ENCODE results near the gene SMIM28. TPM values are rescaled to one million over a fixed set of nuclear protein-coding genes. Genes with fewer than 3 reads are reported as not detected.
"Not testable (repeated sequence)": the region's sequence is repeated elsewhere in the genome, so short reads cannot be mapped to it uniquely, and the experiment has no call there.

Gene SMIM28
- not detected for total RNA-seq (ENCODE audit: insufficient read depth, low replicate concordance)

DNA sequence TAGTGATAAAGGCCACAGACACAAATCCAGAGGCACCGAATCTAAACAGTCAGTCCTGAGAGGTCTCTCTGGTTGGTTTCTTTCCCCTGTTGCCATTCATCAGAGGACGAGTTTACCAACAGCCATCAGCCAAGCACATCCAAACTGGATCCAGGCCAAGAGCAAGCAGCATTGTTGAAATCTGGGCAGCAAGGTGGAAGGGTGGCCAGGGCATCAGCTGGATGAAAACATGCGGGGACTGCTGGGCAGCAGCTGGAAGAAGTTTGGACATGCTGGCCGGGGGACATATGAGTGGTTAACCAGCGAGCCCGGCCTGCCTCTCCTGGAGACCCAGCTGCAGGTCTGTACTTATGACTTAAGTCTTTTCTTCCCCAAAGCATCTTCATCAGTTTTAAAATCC lies at the start of gene SMIM28:
Gene SMIM28, plus strand, starts transcription at position 62 of the 400 bp plus-strand sequence. Its CDS starts 168 bp downstream, at position 230.
- no peak for DNase-seq (ENCODE audit: low spot score)

DNA sequence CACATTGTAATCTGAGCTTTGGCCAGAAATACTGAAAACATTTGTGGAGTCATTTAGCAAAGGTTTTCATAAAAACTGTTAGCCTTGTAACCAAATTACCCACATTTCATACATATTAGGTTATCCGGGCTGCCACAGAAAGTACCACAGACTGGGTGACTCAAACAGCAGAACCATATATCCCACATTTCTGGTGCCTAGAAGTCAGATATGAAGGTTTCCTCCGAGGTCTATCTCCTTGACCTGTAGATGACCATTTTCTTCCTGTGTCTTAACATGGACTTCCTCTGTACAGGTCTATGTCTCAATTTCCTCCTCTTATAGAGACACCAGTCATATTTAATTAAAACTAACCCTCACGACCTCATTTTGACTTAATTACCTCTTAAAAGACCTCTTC lies 49.5 kb upstream of the SMIM28 start:
- no peak for DNase-seq (ENCODE audit: low spot score)

DNA sequence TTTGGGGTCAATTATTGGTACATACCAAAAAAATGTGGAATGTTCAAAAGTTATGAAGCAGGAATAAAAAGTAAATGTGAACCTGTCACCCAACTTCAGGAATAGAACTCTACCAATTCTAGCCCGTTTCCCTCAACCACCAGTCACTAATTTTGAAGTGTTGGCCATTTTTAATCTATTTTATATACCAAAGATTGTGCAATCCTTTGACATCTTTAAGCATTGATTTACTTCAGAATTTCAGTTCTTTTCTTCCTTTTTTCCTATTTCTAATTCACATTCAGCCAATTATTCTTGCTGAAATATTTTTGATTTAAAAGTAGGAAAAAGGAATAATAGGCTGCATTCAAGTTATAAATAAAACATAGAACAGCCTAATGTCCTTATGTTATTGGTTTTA lies 46.9 kb upstream of the SMIM28 start:
- DNase-seq (ENCODE audit: low spot score) = no peak

DNA sequence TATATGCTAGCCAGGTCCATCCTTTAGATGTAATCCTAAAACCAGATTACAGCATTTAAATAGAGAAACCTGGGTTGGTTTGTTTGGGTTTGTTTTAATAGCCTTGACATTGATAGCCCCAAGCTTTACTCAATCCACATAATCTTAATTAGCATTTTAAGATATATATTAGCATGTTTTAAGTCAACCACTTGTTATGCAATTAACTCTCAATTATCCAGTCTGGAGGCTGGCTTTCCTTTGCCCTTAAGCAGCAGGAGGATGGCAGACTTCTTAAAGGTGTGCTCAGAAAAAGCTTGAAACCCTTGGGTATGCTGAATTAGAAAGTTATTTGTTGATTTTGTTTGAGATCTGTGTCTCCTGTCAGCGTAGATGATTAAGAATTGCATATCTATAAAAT lies 46.3 kb upstream of the SMIM28 start:
- no peak for DNase-seq (ENCODE audit: low spot score)

DNA sequence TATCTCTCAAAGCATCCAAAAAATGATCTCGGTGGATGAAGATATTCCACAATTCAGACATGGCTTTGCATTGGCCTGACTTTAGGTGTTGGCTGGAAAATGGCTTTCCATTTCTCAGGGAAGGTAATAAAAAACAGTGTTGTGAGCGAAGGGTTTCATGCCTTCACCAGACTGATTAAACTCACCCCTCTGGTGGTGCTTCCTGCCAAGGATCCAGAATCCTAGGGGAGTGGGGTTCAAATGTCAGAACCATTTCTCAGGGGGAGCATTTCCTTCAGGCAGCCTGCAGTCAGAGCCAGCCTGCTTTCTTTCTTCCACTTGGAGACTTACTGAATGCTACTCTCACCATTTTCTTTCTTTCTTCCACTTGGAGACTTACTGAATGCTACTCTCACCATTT lies 45.7 kb upstream of the SMIM28 start:
- DNase-seq (ENCODE audit: low spot score) = no peak

DNA sequence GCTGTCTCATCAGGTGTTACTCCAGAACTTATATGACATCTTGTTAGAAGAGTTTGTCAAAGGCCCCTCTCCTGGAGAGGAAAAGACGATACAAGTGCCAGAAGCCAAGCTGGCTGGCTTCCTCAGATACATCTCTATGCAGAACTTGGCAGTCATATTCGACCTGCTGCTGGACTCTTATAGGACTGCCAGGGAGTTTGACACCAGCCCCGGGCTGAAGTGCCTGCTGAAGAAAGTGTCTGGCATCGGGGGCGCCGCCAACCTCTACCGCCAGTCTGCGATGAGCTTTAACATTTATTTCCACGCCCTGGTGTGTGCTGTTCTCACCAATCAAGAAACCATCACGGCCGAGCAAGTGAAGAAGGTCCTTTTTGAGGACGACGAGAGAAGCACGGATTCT lies 43.7 kb upstream of the SMIM28 start:
- DNase-seq (ENCODE audit: low spot score) = no peak

DNA sequence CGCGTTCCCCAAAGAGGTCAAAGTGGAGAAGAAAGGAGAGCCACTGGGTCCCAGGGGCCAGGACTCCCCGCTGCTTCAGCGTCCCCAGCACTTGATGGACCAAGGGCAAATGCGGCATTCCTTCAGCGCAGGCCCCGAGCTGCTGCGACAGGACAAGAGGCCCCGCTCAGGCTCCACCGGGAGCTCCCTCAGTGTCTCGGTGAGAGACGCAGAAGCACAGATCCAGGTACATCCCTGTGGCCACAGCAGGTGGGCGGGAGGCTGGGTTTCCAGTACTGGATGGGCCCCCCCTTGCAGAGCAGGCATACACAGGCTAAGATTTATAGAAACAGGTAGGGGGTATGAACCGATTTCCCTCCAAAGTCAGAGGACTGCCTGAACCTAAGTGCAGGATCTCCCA lies 42.7 kb upstream of the SMIM28 start:
- DNase-seq (ENCODE audit: low spot score) = no peak

DNA sequence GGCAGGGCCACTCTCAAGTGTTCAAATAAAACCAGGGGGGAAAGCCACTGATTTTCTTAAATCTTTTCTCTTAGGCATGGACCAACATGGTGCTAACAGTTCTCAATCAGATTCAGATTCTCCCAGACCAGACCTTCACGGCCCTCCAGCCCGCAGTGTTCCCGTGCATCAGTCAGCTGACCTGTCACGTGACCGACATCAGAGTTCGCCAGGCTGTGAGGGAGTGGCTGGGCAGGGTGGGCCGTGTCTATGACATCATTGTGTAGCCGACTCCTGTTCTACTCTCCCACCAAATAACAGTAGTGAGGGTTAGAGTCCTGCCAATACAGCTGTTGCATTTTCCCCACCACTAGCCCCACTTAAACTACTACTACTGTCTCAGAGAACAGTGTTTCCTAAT lies 41.5 kb upstream of the SMIM28 start:
- no peak for DNase-seq (ENCODE audit: low spot score)

DNA sequence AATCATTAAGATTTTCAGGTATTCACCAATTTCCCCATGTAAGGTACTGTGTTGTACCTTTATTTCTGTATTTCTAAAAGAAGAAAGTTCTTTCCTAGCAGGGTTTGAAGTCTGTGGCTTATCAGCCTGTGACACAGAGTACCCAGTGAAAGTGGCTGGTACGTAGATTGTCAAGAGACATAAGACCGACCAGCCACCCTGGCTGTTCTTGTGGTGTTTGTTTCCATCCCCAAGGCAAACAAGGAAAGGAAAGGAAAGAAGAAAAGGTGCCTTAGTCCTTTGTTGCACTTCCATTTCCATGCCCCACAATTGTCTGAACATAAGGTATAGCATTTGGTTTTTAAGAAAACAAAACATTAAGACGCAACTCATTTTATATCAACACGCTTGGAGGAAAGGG lies 40.6 kb upstream of the SMIM28 start:
- no peak for DNase-seq (ENCODE audit: low spot score)

DNA sequence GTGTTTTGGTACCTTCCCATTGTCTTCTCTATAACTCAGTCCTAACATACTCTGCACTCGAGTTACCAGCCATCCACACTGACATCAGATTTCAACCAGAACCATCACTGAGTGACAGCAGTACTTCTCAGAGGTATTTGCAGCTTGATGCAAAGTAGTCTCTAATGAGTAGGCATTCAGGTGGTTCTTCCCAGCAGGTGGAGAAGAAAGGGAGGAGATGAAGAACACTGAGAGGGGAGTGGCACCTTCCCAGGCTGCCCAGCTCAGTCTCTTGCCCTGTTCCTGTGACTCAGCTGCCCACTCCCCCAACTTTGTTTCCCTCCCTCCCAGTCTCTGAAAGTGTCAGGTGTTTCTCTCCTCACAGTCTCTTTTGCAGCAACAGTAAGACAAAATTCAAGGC lies 38.7 kb upstream of the SMIM28 start:
- DNase-seq (ENCODE audit: low spot score) = no peak

DNA sequence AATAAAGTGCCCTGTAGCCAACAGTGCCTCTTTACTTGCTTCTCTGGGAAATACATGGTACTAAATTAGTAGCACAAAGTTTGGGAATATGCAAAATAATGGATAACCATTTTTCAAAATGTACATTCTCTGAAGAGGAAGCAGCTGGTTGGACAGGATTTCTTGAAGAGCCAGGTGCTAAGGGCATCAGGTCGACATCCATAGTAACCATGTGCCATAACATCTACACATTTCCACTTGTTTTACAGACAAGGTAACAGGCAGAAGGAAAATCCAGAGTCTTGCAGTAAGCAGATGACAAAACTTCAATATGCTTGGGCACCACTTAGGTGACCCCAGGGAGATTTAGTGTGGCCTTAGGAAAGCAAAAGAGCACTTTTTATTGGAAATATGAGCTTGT lies 36.5 kb upstream of the SMIM28 start:
- no peak for DNase-seq (ENCODE audit: low spot score)

DNA sequence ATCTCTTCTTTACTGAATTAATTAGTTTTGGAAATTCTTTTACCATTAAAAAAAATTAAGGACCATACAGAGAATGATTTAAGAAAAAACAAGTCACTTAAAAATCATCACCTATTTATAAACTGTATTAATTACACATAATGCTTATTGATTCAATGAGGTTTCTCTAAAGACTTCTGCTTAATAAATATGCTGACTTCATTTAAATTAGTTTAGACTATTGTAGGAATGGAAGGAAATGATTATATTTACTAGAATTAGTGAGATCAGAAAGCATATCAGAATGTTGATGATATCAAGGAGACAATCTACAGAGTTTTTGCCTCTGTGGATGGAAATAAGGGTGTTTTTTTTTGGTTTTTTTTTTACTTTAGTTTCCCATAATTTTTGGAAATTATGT lies 34.6 kb upstream of the SMIM28 start:
- no peak for DNase-seq (ENCODE audit: low spot score)

DNA sequence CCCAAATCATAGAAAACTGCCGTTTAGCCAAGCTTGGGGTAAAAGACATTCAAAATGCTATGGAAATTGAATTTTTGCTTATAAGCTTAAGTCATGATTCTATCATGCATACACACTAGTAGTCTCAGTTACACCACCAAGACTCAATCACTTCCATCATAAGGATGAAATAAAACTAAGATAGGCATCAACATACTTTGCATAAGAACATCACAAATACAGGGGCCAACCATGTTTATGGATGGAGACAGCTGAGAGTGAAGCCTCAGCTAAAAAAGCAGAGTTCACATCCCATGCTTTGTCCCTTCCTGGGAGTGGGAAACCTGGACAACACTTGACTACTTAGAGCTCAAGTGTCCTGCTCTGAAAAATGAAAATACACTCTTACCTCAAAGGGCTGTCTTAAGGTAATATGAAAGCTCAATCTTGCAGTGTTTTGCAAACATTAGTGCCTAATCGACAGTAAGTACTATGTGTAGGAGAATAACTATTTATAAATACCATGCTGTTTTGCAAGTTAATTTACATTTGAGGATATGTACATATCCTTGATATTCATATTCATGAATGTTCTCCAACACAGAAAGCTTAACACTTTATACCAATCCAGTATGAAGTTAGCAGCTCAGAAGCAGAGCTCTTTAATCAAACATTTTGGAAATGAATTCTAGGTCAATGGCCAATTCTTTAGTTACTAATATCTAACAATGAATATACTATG lies 32.0 kb upstream of the SMIM28 start:
- DNase-seq (ENCODE audit: low spot score) = no peak

DNA sequence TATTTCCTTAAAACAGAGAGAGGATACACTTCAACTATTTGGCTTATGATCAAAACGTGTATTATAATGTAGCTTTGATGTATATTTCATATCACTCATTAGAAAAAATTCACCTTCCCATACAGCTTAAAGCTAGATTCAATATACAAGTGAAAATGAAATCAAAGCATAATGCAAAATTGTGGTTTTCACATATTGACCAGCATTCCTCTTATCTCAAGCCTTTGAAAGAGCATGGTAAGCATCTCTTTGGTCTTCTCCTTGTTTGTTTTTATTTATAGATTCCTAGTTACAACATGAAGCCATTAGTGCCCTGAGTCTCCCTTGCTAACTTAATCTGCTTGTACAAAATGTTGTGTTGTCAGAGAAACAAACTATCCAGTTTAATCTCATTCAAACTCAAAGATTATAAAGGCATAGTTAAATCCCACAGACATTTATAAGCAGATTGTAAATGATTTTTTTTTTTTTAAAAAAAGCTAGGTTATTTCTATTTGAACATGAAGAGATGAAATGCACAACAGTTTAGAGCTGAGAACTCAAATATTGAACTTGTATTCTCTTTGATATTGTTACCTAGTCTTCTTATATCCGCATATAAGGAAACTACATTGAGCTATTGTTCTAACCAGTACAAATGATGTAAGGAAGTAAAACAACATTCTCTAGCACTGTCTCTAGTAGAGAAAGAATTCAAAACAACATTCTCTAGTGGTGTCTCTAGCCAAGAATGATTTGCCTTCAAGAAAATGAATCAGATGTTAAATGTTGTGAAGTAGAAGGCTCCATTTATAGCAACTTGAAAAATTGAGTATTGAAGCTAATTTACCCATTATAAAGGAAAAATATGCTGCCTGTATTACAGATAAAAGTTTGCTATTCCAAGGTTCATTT lies 31.2 kb upstream of the SMIM28 start:
- peak; percentile 40 for DNase-seq (ENCODE audit: low spot score)

DNA sequence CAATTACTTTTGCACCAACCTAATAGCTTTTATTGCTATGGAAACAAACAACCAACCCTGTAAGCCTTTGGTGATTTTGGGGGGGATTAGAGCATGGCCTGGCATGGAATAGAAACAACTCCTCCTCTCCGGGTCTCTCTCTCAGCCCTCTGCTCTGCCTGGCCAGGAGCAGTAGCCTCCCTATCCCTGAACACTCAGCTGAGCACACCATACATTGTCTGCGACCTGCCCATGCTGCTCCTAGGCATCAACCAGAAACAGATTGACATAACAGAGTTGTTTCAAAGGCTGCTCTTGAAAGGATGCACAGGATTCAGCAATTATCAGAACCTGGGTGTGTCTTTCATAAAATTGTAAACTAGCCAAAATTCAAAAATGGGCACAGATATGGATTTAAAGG lies 29.8 kb upstream of the SMIM28 start:
- no peak for DNase-seq (ENCODE audit: low spot score)

DNA sequence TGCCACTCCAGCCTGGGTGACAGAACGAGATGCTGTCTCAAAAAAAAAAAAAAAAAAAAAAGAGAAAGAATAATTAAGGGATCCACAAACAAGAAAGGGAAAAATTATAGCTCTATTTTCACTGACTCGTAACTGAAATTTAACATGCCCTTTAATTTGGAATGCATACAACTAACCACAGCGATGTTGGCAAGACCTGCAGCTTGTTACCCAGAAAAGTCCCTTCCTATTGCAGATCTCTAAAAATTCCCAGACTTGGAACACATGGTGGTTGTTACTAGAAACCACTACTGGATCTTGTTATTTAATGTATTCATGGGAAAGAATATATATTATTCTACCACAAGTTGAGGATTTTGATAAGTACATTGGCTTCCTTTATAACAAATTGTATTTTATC lies 27.8 kb upstream of the SMIM28 start:
- no peak for DNase-seq (ENCODE audit: low spot score)

DNA sequence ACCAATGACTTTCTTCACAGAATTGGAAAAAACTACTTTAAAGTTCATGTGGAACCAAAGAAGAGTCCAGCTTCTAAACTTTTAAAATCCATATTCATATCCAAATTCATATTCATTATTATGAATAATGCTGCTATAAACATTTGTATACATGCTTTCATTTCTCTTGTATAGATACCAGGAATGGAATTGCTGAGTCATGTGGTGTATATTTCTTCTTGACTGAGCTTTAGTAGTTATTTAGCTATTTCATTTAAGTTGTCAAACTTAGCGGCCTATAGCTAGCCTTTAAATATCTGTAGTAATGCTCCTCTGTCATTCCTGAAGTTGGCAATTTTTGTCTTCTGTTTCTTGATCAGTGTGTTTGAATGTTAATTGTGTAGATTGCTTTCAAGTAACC lies 19.8 kb upstream of the SMIM28 start:
- no peak for DNase-seq (ENCODE audit: low spot score)

DNA sequence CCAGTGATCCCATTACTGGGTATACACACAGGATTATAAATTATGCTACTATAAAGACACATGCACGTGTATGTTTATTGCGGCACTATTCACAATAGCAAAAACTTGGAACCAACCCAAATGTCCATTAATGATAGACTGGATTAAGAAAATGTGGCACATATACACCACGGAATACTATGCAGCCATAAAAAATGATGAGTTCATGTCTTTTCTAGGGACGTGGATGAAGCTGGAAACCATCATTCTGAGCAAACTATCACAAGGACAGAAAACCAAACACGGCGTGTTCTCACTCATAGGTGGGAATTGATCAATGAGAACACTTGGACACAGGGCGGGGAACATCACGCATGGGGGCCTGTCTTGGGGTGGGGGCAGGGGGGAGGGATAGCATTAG lies 9.0 kb upstream of the SMIM28 start:
- not testable (repeated sequence) for DNase-seq (ENCODE audit: low spot score)

DNA sequence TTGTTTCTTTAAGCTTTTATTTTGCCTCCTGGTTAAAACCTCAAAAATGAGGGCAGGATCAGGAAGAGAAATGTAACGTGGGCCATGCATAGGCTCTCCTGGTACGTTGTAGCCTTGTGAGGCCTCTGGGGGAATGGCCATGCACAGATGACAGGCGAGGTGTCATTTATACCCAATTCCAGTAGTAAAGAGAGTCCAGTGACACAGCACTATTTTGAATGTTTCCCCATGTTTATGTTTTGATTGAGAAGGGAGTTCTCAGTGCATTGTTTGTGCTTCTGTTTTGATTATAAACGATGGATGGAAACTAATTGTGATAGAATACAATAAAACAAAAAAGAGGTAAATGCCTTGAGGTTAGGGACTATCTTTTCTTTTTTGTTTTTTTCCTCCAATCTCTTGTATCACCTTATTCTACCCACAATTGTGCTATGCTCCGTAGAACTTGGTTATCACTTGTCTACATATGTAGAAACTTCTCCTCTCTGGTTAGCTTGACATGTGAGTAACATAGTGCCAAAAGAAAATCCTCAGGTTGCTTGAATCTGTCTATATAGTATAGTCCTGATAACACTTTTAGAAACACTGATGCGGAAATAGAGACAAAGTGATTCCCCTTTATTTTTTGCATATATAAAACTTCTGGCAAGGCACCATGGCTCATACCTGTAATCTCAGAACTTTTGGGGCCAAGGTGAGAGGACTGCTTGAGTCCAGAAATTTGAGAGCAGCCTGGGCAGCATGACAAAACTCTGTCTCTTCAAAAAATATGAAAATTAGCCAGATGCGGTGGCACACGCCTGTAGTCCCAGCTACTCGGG lies 6.9 kb upstream of the SMIM28 start:
- DNase-seq (ENCODE audit: low spot score) = no peak

DNA sequence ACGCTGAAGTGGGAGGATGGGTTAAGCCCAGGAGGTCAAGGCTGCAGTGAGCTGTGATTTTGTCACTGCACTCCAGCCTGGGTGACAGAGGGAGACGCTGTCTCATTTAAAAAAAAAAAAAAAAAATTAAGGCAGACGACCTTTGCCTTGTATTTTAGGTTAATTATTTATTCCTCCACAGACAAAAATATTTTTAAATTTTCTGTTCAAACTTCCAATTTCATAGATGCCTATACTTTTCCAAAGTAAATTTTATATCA lies 6.3 kb upstream of the SMIM28 start:
- no peak for DNase-seq (ENCODE audit: low spot score)

DNA sequence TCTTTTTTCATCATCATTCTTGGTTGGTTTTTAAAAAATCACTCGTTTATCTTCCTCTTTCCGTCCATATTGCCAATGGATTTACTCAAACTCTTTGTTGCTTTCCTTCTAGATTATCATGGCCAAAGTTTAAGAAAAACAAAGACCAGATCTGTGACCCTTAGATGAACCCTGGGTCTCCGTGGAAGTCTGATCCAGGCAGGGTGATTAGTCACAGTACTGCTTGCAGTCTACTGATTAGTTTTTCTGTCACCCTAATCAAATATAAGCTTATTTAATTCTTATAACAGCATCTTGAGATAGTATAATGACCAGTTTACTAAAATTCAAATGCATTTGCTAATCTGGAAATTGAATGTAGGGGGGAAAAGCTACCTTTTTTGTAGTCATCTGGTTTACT lies 6.0 kb upstream of the SMIM28 start:
- peak; percentile 36 for DNase-seq (ENCODE audit: low spot score)

DNA sequence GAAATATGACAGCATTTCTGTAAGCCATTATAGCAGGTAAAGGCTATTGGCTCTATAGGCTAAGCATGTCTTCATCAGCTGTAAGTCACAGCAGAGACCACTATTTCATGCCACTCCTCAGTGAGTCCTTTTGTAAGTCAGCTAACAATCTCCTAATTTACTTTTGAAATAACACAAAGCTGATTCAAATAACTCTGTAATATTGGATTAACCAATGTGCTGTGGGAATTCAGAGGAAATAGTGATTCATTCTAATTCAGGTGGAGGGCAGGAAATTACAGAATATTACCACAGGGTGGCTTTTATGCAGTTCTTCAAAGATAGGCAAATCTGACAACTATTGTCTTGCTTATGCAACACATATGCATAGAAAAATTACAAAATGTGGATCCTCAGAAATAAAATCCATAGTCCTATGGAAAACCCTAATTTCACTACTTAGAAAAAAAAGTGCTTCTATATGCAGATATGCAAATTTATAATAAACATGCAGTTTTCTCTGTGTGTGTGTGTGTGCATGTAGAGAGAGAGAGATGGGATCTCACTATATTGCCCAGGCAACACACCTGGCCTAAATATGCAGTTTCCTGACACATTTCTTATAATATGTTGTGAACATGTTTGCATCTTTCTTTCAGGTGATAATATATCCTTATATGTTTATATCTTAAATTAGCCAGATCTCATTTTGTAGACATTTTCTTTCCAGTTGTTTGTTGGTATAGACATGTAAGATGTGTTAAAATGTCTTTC lies 4.8 kb upstream of the SMIM28 start:
- no peak for DNase-seq (ENCODE audit: low spot score)

Data from umbilical cord (tissue), 2 donors.